GM12878 (cell line): Measurements from ENCODE around the gene FDX1. TPM values are rescaled to one million over a fixed set of nuclear protein-coding genes. Genes with fewer than 3 reads are reported as not detected.

Source experiments
- ATAC-seq: fragments of 200-7000 bp; cut with Tn5 transposase; 3 replicates; pipeline ENCODE4 v1.9.1; 2020; ENCODE audit warnings: mild to moderate bottlenecking, moderate library complexity
- BruUV-seq: library from RNA; stranded (reverse); fragments of 400-500 nt; replicated peaks from 2 replicates; lab custom pipeline; 2021; lab: Mats Ljungman, UMichigan
- CTCF ChIA-PET: fragments of 300-600 bp; sonication (Branson Sonifier 250); formaldehyde crosslinking; extraction: SDS; loops from one replicate; lab custom pipeline; 2021; ENCODE audit warnings: inconsistent platforms; lab: Yijun Ruan, JAX
- POLR2A ChIA-PET: fragments of 350-600 bp; formaldehyde crosslinking; extraction: SDS; loops from one replicate; lab custom pipeline; 2021; ENCODE audit warnings: inconsistent platforms; lab: Charles Lee
- RAD21 ChIA-PET: fragments of 300-600 bp; sonication (Branson Sonifier 250); formaldehyde crosslinking; loops from one replicate; lab custom pipeline; 2023; ENCODE audit warnings: antibody characterized with exemption; ENCODE audit not compliant: unreplicated experiment; lab: Charles Lee
- SMC1A ChIA-PET: fragments of 300-600 bp; sonication (Branson Sonifier 250); formaldehyde crosslinking; loops from one replicate; lab custom pipeline; 2023; ENCODE audit not compliant: unreplicated experiment, uncharacterized antibody; lab: Charles Lee
- DNase-seq: peaks from one replicate; pipeline ENCODE4 v3.0.0-alpha.2; 2011; ENCODE audit warnings: low read depth, low spot score
- FAIRE-seq: peaks from 3 replicates; lab custom pipeline; 2011; peaks lifted over from hg19 to GRCh38; lab: Jason Lieb, UNC
- H2AFZ ChIP-seq: 2 replicates; pipeline ENCODE4 v1.6.0; 2011; ENCODE audit warnings: low read depth, low read length, control low read depth; ENCODE audit not compliant: control insufficient read depth
- H3K27ac ChIP-seq: 2 replicates; pipeline ENCODE4 v1.5.1; 2011; ENCODE audit warnings: control low read depth; ENCODE audit not compliant: control insufficient read depth, insufficient read depth
- H3K27me3 ChIP-seq, 2 experiments: replicated peaks in 1 of 2; 2 replicates each; pipeline versions ENCODE4 v1.6.0 to v1.6.1; 2011; ENCODE audit warnings: low read length in 1 of 2; ENCODE audit not compliant: control insufficient read depth in 2 of 2, insufficient read depth in 2 of 2
- H3K36me3 ChIP-seq, 2 experiments: 2 replicates each; pipeline ENCODE4 v1.5.1; 2011; ENCODE audit warnings: low read length in 1 of 2; ENCODE audit not compliant: control insufficient read depth in 2 of 2, insufficient read depth in 2 of 2
- H3K4me1 ChIP-seq: 2 replicates; pipeline ENCODE4 v1.6.1; 2011; ENCODE audit warnings: mild to moderate bottlenecking, low read length, moderate library complexity, mixed read lengths; ENCODE audit not compliant: control insufficient read depth, insufficient read depth
- H3K4me2 ChIP-seq: 2 replicates; pipeline ENCODE4 v1.6.0; 2011; ENCODE audit warnings: control low read depth; ENCODE audit not compliant: control insufficient read depth, insufficient read depth
- H3K4me3 ChIP-seq: fragments of 200-600 bp; sonication (generic); 2 replicates; pipeline ENCODE4 v1.5.1; 2016
- H3K79me2 ChIP-seq: 2 replicates; pipeline ENCODE4 v1.6.0; 2011; ENCODE audit warnings: low read length; ENCODE audit not compliant: control insufficient read depth, insufficient read depth
- H3K9ac ChIP-seq: 2 replicates; pipeline ENCODE4 v1.8.0; 2011; ENCODE audit warnings: low read length, control low read depth, mixed read lengths; ENCODE audit not compliant: control insufficient read depth, insufficient read depth
- H3K9me3 ChIP-seq: replicated peaks from 3 replicates; pipeline ENCODE4 v1.5.1; 2011; ENCODE audit warnings: mild to moderate bottlenecking, low read length; ENCODE audit not compliant: control insufficient read depth, insufficient read depth
- H4K20me1 ChIP-seq: 2 replicates; pipeline ENCODE4 v1.6.0; 2011; ENCODE audit not compliant: control insufficient read depth, insufficient read depth
- EZH2 ChIP-seq: IDR thresholded peaks from 2 replicates; pipeline ENCODE4 v1.6.1; 2012; ENCODE audit warnings: low read depth, mild to moderate bottlenecking, control low read depth, inconsistent platforms, low read length, borderline replicate concordance; ENCODE audit not compliant: control insufficient read depth
- IKZF1 ChIP-seq: fragments of 450-650 bp; conservative IDR thresholded peaks from 2 replicates; pipeline ENCODE4 v1.6.1; 2017; ENCODE audit warnings: antibody characterized with exemption, mild to moderate bottlenecking
- KDM1A ChIP-seq: fragments of 200-600 bp; sonication (generic); IDR thresholded peaks from 2 replicates; pipeline ENCODE4 v1.6.1; 2016; ENCODE audit warnings: borderline replicate concordance
- MYB ChIP-seq: fragments of 150-350 bp; IDR thresholded peaks from 2 replicates; pipeline ENCODE4 v1.6.1; 2014; ENCODE audit warnings: mild to moderate bottlenecking, low read depth, low read length, borderline replicate concordance
- NR2F1 ChIP-seq: fragments of 450-650 bp; conservative IDR thresholded peaks from 2 replicates; pipeline ENCODE4 v1.6.1; 2017; ENCODE audit warnings: mild to moderate bottlenecking
- PAX5 ChIP-seq: IDR thresholded peaks from 2 replicates; pipeline ENCODE4 v1.6.1; 2011; ENCODE audit warnings: low read depth, low read length, borderline replicate concordance
- RAD21 ChIP-seq: IDR thresholded peaks from 2 replicates; pipeline ENCODE4 v1.6.1; 2011; ENCODE audit warnings: mild to moderate bottlenecking, low read depth, low read length, moderate library complexity; ENCODE audit not compliant: insufficient read depth
- RB1 ChIP-seq: fragments of 450-650 bp; formaldehyde crosslinking; IDR thresholded peaks from 2 replicates; pipeline ENCODE4 v1.6.1; 2017; ENCODE audit warnings: mild to moderate bottlenecking, borderline replicate concordance
- TBL1XR1 ChIP-seq: IDR thresholded peaks from 2 replicates; pipeline ENCODE4 v1.6.1; 2012; ENCODE audit warnings: low read depth, low read length, improper control_type of control experiment
- ZBED1 ChIP-seq: IDR thresholded peaks from 2 replicates; pipeline ENCODE4 v1.6.1; 2016; ENCODE audit warnings: borderline replicate concordance
- ZNF207 ChIP-seq: fragments of 450-650 bp; IDR thresholded peaks from 2 replicates; pipeline ENCODE4 v1.6.1; 2014; ENCODE audit warnings: antibody characterized with exemption, mild to moderate bottlenecking, borderline replicate concordance
- WGBS: methylation state at CpG from one replicate; pipeline ENCODE4 v1.1.6; 2016; ENCODE audit warnings: low lambda C conversion rate; ENCODE audit not compliant: insufficient replicate concordance, insufficient coverage; ENCODE audit errors: missing lambda C conversion rate; 5-methylcytosine and 5-hydroxymethylcytosine counted together
- in situ Hi-C: fragments of 300-500 bp; cut with MboI; formaldehyde crosslinking; loops from 9 replicates; pipeline ENCODE4 v1.14.3; 2018; ENCODE audit warnings: mixed read lengths
- intact Hi-C: fragments of 100-400 bp; cut with micrococcal nuclease; formaldehyde crosslinking; loops from one replicate; pipeline ENCODE4 v1.14.2; 2022; ENCODE audit not compliant: unreplicated experiment
- polyA plus RNA-seq, 11 experiments: library from polyadenylated mRNA; depleted of rRNA in 4 of 11; unstranded in 6 of 11; stranded (reverse) in 5 of 11; fragments of >200 nt; fragmentation: Nextera tagmentation in 4 of 11; fragmentation: Illumina TruSeq in 1 of 11; extraction: Ambion mirVana in 4 of 11; extraction: Trizol in 1 of 11; gene quantifications; 1 replicate in 1 of 11; 2 replicates in 10 of 11; pipeline versions ENCODE4 v1.2.1 to v1.2.3, GENCODE V29; 2011 to 2016; ENCODE audit warnings: inconsistent platforms in 2 of 11, missing spikeins in 2 of 11, low read depth in 1 of 11
- total RNA-seq, 4 experiments: library from RNA; depleted of rRNA in 3 of 4; stranded (reverse); fragments of >200 nt in 3 of 4; fragmentation: Illumina TruSeq in 1 of 4; extraction: Trizol in 1 of 4; gene quantifications; 2 replicates each; pipeline versions ENCODE4 v1.2.1 to v1.2.3, GENCODE V29; 2013 to 2021
- TF ChIP-seq, protein P1 (sequence below): fragments of 450-650 bp; IDR thresholded peaks from 2 replicates; pipeline ENCODE4 v1.6.1; 2016; ENCODE audit warnings: mild to moderate bottlenecking

Gene FDX1
- total and polyA plus RNA-seq, 10 of the 15 experiments (the other 5 are each of a cell fraction or from before 2014, with no cell fraction given): 3.9 to 20.3 (median 8.1) TPM

DNA sequence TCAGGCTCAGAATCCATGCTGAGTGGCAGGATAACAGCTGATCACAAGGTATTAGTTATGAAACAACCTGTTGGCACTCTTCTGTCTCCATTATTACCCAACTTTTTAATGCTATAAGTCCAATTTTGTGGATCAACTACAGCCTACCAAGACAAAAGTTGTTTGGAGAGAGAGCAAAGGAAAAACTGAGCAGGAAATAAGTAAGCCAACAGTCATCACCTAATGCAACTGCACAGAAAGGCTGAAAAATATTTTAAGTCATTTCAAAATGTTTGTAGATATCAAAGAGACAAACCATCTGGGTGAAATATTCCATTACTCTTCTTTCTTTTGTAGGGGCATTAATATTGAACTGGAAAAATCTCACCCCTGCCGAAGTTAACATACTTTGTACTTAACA lies 41.6 kb downstream of the FDX1 start:
- Histone ChIP-seq H3K9me3 (no peaks in the 10 kb centered on the region), H3K4me1 (no peaks in the 10 kb centered on the region), H3K4me2 (no peak overlapping the region), H2AFZ (no peak overlapping the region), H3K4me3 (no peak overlapping the region), H3K79me2 (no peaks in the 10 kb centered on the region), H4K20me1 (no peaks in the 10 kb centered on the region), H3K36me3 (no peaks in the 10 kb centered on the region), H3K9ac (no peak overlapping the region), H3K27ac (no peak overlapping the region), H3K27me3 (no peaks in the 10 kb centered on the region)
- ChIA-PET POLR2A (no interaction called here), SMC1A (interaction anchor here (1.3 kb wide), 1 partner anchor 16 kb away, joined by 4 read pairs; no protein-coding TSS in a partner anchor), RAD21 (no interaction called here), CTCF (interaction anchor here (0.7 kb wide), 1 partner anchor 761 kb away, joined by 3 read pairs; no protein-coding TSS in a partner anchor)
- in situ Hi-C loops: no loop called here
- 95% methylated on average over 1 of the region's 1 CpG for WGBS
- ATAC-seq (no peak), DNase-seq (no peak), FAIRE-seq (no peak)
- TF ChIP-seq MYB (no peak), EZH2 (no peak), TBL1XR1 (no peak), ZBED1 (no peak)
- TF ChIP-seq, protein P1, sequence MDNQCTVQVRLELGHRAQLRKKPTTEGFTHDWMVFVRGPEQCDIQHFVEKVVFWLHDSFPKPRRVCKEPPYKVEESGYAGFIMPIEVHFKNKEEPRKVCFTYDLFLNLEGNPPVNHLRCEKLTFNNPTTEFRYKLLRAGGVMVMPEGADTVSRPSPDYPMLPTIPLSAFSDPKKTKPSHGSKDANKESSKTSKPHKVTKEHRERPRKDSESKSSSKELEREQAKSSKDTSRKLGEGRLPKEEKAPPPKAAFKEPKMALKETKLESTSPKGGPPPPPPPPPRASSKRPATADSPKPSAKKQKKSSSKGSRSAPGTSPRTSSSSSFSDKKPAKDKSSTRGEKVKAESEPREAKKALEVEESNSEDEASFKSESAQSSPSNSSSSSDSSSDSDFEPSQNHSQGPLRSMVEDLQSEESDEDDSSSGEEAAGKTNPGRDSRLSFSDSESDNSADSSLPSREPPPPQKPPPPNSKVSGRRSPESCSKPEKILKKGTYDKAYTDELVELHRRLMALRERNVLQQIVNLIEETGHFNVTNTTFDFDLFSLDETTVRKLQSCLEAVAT: no peak
- intact Hi-C loops: no loop called here
- BruUV-seq: no TSS peak

GRCh38 chr11:110472858-110473257 lies 43.1 kb downstream of the FDX1 start:
- no peaks in the 10 kb centered on the region for H3K36me3 ChIP-seq
- no peak overlapping the region for H3K27ac ChIP-seq
- in situ Hi-C loops: no loop called here
- H3K79me2 ChIP-seq: no peaks in the 10 kb centered on the region
- DNase-seq (no peak), FAIRE-seq (no peak), ATAC-seq (no peak)
- BruUV-seq: no TSS peak
- ChIA-PET RAD21 (no interaction called here), POLR2A (no interaction called here), SMC1A (interaction anchor here (0.6 kb wide), 1 partner anchor 13 kb away, joined by 5 read pairs; no protein-coding TSS in a partner anchor), CTCF (no interaction called here)
- H4K20me1 ChIP-seq: no peaks in the 10 kb centered on the region
- WGBS: 81% methylated on average over 1 of the region's 1 CpG
- H3K4me1 ChIP-seq: no peaks in the 10 kb centered on the region
- intact Hi-C loops: no loop called here
- no peak overlapping the region for H2AFZ ChIP-seq
- H3K4me3 ChIP-seq: no peak overlapping the region
- no peak overlapping the region for H3K4me2 ChIP-seq
- no peaks in the 10 kb centered on the region for H3K9me3 ChIP-seq
- no peaks in the 10 kb centered on the region for H3K27me3 ChIP-seq
- no peak overlapping the region for H3K9ac ChIP-seq
- TF ChIP-seq KDM1A: no peak
- TF ChIP-seq RB1: no peak
- TF ChIP-seq ZNF207: no peak
- TF ChIP-seq RAD21: no peak
- TF ChIP-seq IKZF1: no peak
- no peak for TF ChIP-seq PAX5
- no peak for TF ChIP-seq NR2F1
